ENCODE results near the gene LINC01488.

DNA sequence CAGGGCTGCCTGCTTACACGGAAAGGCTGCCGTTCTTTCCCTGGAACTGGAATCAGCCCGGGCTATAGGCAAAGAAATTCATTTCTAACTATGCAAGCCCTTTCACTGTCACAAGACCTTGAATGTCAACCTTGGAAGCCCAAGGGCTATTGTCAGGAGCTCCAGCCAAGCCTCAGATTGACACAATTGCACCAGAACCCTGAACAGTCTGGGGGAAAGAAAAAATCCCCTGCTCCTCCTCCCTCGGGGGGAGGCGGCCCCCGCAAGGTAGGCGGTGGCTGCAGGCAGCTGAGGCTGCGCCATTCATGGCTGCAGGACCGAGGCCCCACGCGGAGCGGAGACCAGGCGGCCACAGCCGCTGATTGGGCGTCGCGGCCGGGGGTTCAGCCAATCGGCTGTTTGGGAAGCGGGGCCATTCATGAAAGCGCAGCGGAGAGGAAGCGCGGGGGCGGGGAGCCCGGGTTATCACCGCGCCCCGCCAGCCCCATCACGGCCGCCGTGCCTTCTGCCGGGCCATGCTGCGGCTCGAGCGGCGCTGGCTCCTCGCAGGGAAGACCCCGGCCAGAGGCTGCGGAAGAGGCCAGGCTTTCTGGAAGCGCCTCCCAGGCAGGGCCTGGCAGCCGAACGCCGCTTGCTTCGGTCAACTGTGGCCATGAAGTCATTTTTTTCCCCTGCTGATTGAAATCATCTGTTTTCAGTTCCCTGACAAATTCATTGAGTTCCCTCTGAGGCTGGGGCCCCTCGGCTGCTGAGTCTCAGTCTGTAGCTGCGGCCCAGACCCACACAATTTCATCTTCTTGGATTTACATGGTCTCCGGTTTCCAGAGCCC is 38.1 kb upstream of the LINC01488 start:
- TF ChIP-seq, protein P1, sequence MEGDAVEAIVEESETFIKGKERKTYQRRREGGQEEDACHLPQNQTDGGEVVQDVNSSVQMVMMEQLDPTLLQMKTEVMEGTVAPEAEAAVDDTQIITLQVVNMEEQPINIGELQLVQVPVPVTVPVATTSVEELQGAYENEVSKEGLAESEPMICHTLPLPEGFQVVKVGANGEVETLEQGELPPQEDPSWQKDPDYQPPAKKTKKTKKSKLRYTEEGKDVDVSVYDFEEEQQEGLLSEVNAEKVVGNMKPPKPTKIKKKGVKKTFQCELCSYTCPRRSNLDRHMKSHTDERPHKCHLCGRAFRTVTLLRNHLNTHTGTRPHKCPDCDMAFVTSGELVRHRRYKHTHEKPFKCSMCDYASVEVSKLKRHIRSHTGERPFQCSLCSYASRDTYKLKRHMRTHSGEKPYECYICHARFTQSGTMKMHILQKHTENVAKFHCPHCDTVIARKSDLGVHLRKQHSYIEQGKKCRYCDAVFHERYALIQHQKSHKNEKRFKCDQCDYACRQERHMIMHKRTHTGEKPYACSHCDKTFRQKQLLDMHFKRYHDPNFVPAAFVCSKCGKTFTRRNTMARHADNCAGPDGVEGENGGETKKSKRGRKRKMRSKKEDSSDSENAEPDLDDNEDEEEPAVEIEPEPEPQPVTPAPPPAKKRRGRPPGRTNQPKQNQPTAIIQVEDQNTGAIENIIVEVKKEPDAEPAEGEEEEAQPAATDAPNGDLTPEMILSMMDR (IDR thresholded peaks at IDR 0.05): no peak
- TF ChIP-seq EZH2 (IDR thresholded peaks at IDR 0.05; ENCODE audit: borderline replicate concordance, insufficient read depth, low read depth, low read length, poor library complexity, severe bottlenecking): no peak

All from B cell (primary cell).